Measurements from ENCODE around the gene HJURP. TPM values are rescaled to one million over a fixed set of nuclear protein-coding genes. Genes with fewer than 3 reads are reported as not detected.
"Not testable (repeated sequence)": the region's sequence is repeated elsewhere in the genome, so short reads cannot be mapped to it uniquely, and the experiment has no call there.

Gene HJURP, protein sequence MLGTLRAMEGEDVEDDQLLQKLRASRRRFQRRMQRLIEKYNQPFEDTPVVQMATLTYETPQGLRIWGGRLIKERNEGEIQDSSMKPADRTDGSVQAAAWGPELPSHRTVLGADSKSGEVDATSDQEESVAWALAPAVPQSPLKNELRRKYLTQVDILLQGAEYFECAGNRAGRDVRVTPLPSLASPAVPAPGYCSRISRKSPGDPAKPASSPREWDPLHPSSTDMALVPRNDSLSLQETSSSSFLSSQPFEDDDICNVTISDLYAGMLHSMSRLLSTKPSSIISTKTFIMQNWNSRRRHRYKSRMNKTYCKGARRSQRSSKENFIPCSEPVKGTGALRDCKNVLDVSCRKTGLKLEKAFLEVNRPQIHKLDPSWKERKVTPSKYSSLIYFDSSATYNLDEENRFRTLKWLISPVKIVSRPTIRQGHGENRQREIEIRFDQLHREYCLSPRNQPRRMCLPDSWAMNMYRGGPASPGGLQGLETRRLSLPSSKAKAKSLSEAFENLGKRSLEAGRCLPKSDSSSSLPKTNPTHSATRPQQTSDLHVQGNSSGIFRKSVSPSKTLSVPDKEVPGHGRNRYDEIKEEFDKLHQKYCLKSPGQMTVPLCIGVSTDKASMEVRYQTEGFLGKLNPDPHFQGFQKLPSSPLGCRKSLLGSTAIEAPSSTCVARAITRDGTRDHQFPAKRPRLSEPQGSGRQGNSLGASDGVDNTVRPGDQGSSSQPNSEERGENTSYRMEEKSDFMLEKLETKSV
- 11.4 TPM for total RNA-seq (ENCODE audit: unreplicated experiment)
- long read RNA-seq, partial matches to known transcripts = 2 of 6 reads
- long read RNA-seq, other reads (novel, unspliced or antisense) = 0 of 6 reads

- peak; percentile 89 for DNase-seq (ENCODE audit: low spot score)
- TF ChIP-seq CTCF (IDR thresholded peaks at IDR 0.05; ENCODE audit: unreplicated experiment) = no peak
- H3K4me3 Mint-ChIP-seq (ENCODE audit: unreplicated experiment) = peak within 1 kb of the TSS; percentile 98
- H3K27ac Mint-ChIP-seq (ENCODE audit: unreplicated experiment) = peak within 1 kb of the TSS; percentile 70
- peaks cover 28% of the 10 kb centered on the region for H3K4me1 Mint-ChIP-seq (ENCODE audit: unreplicated experiment)
- peaks cover 3% of the 10 kb centered on the region for H3K27me3 Mint-ChIP-seq (ENCODE audit: unreplicated experiment)
- H3K36me3 Mint-ChIP-seq (ENCODE audit: low read depth, unreplicated experiment) = no peaks in the 10 kb centered on the region
- H3K9me3 Mint-ChIP-seq (ENCODE audit: unreplicated experiment) = no peaks in the 10 kb centered on the region
Measured at GRCh38 chr2:233854241-233854981, at the start of gene HJURP. Gene HJURP, minus strand, starts transcription at chr2:233854535. Its CDS starts 35 bp downstream, at chr2:233854500.

DNA sequence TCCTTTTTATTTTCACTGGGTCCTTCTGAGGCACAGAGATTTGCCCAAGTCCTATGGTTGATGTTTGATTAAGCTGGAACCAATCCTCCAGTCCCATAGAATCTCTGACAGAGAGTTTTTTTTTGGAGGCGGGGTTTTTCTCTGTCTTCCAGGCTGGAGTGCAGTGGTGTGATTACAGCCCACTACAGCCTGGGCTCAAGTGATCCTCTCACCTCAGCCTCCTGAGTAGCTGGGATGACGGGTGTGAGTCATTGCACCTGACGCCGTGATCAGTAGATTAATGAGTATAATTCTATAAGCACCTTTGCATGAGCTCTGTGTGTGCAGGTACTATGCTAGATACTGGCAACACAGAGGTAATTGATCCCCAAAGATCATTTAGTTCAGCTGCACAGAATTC, 47.5 kb upstream of the HJURP start:
- Mint-ChIP-seq H3K9me3 (ENCODE audit: unreplicated experiment) (no peaks in the 10 kb centered on the region), H3K27me3 (ENCODE audit: unreplicated experiment) (no peaks in the 10 kb centered on the region), H3K4me1 (ENCODE audit: unreplicated experiment) (no peaks in the 10 kb centered on the region), H3K27ac (ENCODE audit: unreplicated experiment) (no peak overlapping the region), H3K36me3 (ENCODE audit: low read depth, unreplicated experiment) (no peaks in the 10 kb centered on the region), H3K4me3 (ENCODE audit: unreplicated experiment) (no peak overlapping the region)
- no peak for DNase-seq (ENCODE audit: low spot score)
- TF ChIP-seq CTCF (IDR thresholded peaks at IDR 0.05; ENCODE audit: unreplicated experiment) = no peak

- H3K27me3 Mint-ChIP-seq (ENCODE audit: unreplicated experiment) = no peaks in the 10 kb centered on the region
- no peaks in the 10 kb centered on the region for H3K36me3 Mint-ChIP-seq (ENCODE audit: low read depth, unreplicated experiment)
- TF ChIP-seq CTCF (IDR thresholded peaks at IDR 0.05; ENCODE audit: unreplicated experiment) = no peak
- H3K4me1 Mint-ChIP-seq (ENCODE audit: unreplicated experiment) = no peaks in the 10 kb centered on the region
- H3K27ac Mint-ChIP-seq (ENCODE audit: unreplicated experiment) = no peak overlapping the region
- no peak overlapping the region for H3K4me3 Mint-ChIP-seq (ENCODE audit: unreplicated experiment)
- DNase-seq (ENCODE audit: low spot score) = no peak
- H3K9me3 Mint-ChIP-seq (ENCODE audit: unreplicated experiment) = no peaks in the 10 kb centered on the region
Measured at GRCh38 chr2:233901367-233901766, 47.0 kb upstream of the HJURP start.

DNA sequence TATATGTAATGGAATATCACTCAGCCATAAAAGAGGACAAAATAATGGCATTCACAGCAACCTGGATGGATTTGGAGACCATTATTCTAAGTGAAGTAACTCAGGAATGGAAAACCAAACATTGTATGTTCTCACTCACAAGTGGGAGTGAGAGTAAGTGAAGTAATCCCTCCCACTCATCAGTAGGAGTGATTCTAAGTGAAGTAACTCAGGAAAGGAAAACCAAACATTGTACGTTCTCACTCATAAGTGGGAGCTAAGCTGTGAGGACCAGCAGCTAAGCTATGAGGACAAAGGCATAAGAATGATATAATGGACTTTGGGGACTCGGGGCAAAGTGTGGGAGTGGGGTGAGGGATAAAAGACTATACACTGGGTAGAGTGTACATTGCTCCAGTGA, 41.9 kb upstream of the HJURP start:
- not testable (repeated sequence) for H3K36me3 Mint-ChIP-seq (ENCODE audit: low read depth, unreplicated experiment); H3K27me3 Mint-ChIP-seq (ENCODE audit: unreplicated experiment); H3K4me3 Mint-ChIP-seq (ENCODE audit: unreplicated experiment); H3K4me1 Mint-ChIP-seq (ENCODE audit: unreplicated experiment); DNase-seq (ENCODE audit: low spot score); H3K27ac Mint-ChIP-seq (ENCODE audit: unreplicated experiment); H3K9me3 Mint-ChIP-seq (ENCODE audit: unreplicated experiment)

DNA sequence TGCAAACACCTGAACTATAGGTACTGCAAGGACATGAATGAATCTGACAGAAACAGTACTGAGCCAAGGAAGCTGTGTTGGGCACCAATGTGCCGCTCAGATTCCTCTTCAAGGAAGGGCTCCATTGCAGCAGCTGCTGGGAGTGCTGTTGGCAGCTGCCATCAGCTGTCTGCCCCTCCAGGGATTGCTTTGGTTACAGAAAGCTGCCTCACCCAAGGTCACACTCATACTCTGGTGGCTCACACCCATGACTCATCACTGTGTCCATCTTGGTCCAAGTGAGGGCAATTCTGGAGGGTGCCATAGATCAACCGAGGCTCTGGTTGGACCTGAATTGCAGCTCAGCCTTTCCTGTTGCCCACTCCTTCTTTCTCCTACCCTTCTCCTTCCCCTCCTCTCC, 38.5 kb upstream of the HJURP start:
- Mint-ChIP-seq H3K4me1 (ENCODE audit: unreplicated experiment) (no peaks in the 10 kb centered on the region), H3K27ac (ENCODE audit: unreplicated experiment) (no peak overlapping the region), H3K4me3 (ENCODE audit: unreplicated experiment) (no peak overlapping the region), H3K9me3 (ENCODE audit: unreplicated experiment) (no peaks in the 10 kb centered on the region), H3K36me3 (ENCODE audit: low read depth, unreplicated experiment) (no peaks in the 10 kb centered on the region), H3K27me3 (ENCODE audit: unreplicated experiment) (no peaks in the 10 kb centered on the region)
- no peak for TF ChIP-seq CTCF (IDR thresholded peaks at IDR 0.05; ENCODE audit: unreplicated experiment)
- DNase-seq (ENCODE audit: low spot score) = no peak
